Keratinocyte (primary cell): ENCODE results near the gene FBXL13. TPM values are rescaled to one million over a fixed set of nuclear protein-coding genes. Genes with fewer than 3 reads are reported as not detected.

Experiments
- polyA plus RNA-seq, 5 experiments: library from polyadenylated mRNA; depleted of rRNA in 3 of 5; stranded (reverse) in 3 of 5; stranded (forward) in 1 of 5; unstranded in 1 of 5; fragments of >200 nt; gene quantifications; 1 replicate in 1 of 5; 2 replicates in 3 of 5; 3 replicates in 1 of 5; pipeline versions ENCODE4 v1.2.1 to v1.2.3, GENCODE V29; 2011 to 2012; ENCODE audit warnings: missing spikeins in 2 of 5, low read depth in 1 of 5, low replicate concordance in 1 of 5
- small RNA-seq, 3 experiments: library from RNA; depleted of rRNA; stranded (forward); fragments of <200 nt; gene quantifications; one replicate each; pipeline ENCODE3, GENCODE V24; 2012; ENCODE audit warnings: low read depth in 3 of 3, low replicate concordance in 1 of 3; ENCODE audit not compliant: insufficient read length in 3 of 3

FBXL13 gene
- polyA plus RNA-seq, 1 donor (not counting 4 experiments of a cell fraction or from before 2014, with no cell fraction given), result 0.20 TPM

Small RNAs within 50 kb of the gene (small RNA-seq; reads per million reads assigned to genes)
- gene RNU6-1136P, result 0 reads per million in 3 experiments

Other genes starting within 250 kb of the FBXL13 start
- gene LRRC17, start 161.8 kb downstream of the FBXL13 start, polyA plus RNA-seq, result 0.05 to 0.28 TPM (median 0.20 TPM) in 3 replicates
- 27.4 to 47.1 TPM (median 31.6 TPM) in 3 replicates for gene ARMC10, start 344 bp upstream of the FBXL13 start, polyA plus RNA-seq
- gene NAPEPLD, start 74.3 kb upstream of the FBXL13 start, polyA plus RNA-seq, result 2.6 to 3.8 TPM (median 3.4 TPM) in 3 replicates
- gene PMPCB, start 222.6 kb upstream of the FBXL13 start, polyA plus RNA-seq, result 43.6 to 79.2 TPM (median 61.2 TPM) in 3 replicates